Activated CD4-positive, alpha-beta T cell treated with anti-CD3 and anti-CD28 coated beads, Interleukin-2, amount 50 U/mL, for 16 hours (primary cell): ENCODE results near the gene NCAPH2.

Source experiments
- DNase-seq: peaks from one replicate; pipeline ENCODE4 v3.0.0-alpha.2; 2020

Gene NCAPH2

GRCh38 chr22:50507991-50508884, at the start of gene NCAPH2:
NCAPH2 (plus strand) TSS chr22:50508224; CDS start chr22:50508338, 114 bp downstream.
- DNase-seq = peak; percentile 98

DNA sequence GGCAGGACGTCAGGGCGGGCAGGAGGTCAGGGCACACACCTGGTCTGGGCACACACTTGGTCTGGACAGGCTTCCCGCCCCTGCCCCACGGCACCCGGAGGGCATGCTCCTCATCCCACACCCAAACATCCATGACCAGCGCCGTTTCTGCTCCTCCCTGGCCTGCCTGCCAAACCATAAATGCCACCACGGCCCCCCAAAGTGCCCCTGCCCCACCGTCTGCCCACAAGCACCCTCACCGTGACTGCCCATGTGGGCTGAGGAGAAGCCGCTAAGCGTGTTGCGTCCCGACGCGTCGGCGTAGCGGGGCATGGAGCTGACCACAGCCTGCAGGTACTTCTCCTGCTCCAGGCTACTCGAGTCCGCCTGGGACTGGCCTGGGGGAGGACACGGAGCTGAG, 49.0 kb upstream of the NCAPH2 start:
- DNase-seq = no peak

GRCh38 chr22:50459496-50460140, 48.4 kb upstream of the NCAPH2 start:
- no peak for DNase-seq

DNA sequence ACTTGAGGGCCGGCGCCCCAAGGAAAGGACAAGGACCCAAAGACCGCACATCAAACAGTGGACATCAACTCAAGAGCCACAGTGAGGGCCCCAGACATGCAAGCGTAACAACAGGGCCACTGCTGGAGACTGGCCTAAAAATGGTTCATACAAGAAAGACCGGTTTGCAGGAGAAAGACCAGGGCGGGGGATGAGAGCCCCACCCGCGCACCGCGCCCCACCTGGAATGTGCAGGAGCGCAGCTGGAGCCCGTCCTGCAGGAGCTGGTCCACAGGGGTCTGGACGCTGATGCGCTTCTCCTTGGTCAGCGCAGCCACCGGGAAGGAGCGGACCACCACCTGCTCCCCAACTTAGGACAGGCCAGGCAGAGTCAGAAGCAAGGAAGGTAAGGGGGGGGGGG, 47.1 kb upstream of the NCAPH2 start:
- no peak for DNase-seq

- no peak for DNase-seq
These were observed 46.5 kb upstream of the NCAPH2 start for GRCh38 chr22:50461536-50461935.

- no peak for DNase-seq
These were observed 46.0 kb upstream of the NCAPH2 start for GRCh38 chr22:50461979-50462540.

DNA sequence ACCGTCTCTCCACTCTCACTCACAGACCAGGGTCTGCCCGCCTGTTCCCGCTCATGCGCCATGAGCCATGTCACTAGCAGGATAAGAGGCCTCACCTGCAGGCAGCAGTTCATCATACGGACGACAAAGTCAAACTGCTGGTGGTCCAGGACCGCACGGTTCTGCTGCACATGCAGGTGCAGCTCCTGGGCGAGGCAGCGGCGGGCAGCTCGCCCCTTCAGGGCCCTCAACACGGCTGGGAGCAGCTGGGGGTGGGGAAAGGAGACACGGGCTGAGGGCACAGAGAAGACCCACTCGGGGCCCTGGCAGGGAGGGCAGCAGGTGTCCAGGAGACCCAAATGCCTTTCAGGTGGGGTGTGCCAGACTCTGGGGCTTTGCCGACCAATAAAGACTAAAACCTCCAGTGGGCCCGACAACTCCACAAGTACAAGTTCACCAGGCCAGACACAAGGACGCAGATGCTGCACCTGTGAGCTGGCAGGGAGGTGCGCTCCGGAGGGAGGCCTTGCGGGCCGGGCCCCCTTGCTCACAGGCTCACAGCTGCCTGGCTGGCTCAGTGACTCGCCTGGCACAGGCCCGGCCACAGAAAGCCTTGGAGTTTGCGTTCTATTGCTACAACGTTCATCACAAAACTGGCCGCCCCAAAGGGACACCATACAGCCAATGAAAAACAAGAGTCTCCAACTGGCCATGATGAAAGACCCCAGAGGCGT, 44.7 kb upstream of the NCAPH2 start:
- DNase-seq = no peak

- no peak for DNase-seq
These were observed 43.6 kb upstream of the NCAPH2 start for GRCh38 chr22:50464451-50464850.

DNA sequence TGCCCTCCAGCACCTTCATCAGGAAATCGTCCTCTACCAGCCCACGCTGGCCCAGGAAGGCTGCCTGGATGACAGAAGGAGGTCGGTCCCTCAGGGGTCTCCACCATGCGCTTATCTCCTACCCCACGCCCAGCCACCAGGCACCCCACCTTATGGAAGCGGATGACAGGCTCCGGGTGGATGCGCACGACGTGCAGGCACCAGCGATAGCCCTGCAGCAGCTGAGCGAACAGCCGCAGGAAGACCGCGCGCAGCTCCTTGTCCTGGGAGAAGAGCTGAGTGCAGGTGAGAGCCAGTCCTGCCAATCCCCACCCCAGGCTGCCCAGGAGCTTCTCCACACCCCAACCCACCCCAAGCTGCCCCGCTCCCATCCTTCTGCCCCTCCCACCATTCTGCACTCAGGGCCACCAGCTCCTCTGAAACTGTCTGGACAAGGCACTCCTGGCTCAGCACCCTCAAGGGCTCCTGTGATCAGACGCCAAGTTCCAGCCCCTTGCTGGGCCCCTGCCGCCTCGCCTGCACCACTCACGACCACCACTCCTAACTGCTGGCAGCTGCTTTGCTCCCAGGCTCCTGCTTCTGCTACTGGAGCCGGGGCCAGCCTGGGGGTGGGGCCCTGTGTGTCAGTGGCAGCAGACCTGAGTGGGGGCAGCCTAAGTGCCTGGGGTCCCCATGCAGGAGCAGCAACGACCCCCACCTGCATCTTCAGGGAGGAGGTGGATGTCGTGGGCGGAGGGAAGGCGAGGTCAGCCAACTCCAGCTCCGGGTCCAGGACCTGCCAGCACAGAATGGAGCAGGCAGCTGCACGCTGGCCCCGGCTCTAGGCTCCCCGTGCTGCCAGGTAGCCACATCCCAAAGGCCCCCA, 42.7 kb upstream of the NCAPH2 start:
- DNase-seq = no peak

- no peak for DNase-seq
These were observed 40.7 kb upstream of the NCAPH2 start for GRCh38 chr22:50467341-50467740.

GRCh38 chr22:50467773-50468440, 40.1 kb upstream of the NCAPH2 start:
- no peak for DNase-seq

DNA sequence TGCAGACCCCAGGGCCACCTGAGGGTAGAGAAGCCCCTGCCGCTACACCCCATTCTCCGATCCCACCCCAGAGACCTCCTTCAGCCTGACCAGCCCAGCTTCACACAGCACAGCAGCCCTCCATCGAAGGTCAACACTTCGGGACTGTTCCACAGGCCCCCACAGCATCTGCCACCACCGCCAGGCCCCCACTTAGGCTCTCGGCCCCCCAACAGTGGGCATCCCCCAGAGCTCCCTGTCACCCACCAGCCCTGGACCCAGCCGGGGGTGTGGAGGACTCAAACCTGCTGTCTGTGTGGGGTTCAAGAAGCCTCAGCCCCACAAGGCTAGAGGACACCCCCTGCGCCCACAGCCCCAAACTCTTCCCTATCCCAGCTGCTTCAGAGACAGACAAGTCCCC, 39.4 kb upstream of the NCAPH2 start:
- no peak for DNase-seq

GRCh38 chr22:50469377-50470305, 38.4 kb upstream of the NCAPH2 start:
- peak; percentile 99 for DNase-seq

GRCh38 chr22:50470491-50470890, 37.5 kb upstream of the NCAPH2 start:
- no peak for DNase-seq

- no peak for DNase-seq
These were observed 36.7 kb upstream of the NCAPH2 start for GRCh38 chr22:50471197-50471847.

DNA sequence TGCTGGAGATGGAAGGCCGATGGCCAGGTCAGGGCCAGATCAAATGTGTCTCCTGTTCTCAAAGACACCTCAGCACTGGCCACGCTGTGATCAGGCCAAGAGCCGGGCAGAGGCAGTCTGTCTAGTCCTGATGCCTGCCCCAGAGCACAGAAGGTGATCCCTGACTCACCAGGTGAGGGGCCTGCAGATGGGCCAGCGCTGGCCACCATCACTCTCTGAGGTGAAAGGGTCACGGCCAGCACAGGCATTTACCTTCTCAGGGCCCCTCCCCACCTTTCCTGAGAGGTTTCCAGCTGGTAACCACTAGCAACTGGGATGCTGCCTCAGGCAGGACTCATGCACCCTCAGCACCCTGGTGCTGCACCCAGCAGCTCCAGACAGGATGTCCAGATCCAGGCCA, 36.1 kb upstream of the NCAPH2 start:
- no peak for DNase-seq

DNA sequence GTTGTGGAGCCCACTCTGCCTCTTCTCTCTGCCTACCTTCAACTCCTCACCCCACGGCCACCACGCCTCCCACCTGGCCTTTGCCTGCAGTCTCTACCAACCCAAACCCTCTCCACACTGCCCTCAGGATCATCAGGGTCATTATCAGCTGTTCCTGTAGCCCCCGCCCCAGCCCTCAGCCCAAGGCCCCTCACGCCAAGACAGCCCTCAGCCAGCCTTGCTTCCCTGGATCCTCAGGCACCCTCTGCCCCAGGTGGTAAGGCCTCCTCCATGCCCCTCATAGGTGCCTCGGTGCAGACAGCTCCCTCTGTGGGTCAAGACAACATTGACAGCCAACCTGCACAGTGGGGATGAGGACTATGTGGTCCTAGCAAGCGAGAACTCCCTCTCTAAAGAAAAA, 34.9 kb upstream of the NCAPH2 start:
- peak; percentile 71 for DNase-seq

- peak; percentile 48 for DNase-seq
These were observed 34.0 kb upstream of the NCAPH2 start for GRCh38 chr22:50473855-50474671.
